K562 (cell line): ENCODE data around the gene CABLES1.

Experiments used
- CEBPB ChIP-seq: fragments of 450-650 bp; IDR thresholded peaks from 2 replicates; pipeline ENCODE4 v1.6.1; 2016; ENCODE audit warnings: missing genetic modification characterization, missing compliant biosample characterization
- IFI16 ChIP-seq: fragments of 250-450 bp; sonication (Bioruptor Pico); IDR thresholded peaks from 2 replicates; pipeline ENCODE4 v2.1.2; 2022; ENCODE audit warnings: mild to moderate bottlenecking, inconsistent platforms
- ZFX ChIP-seq: sonication (generic); formaldehyde crosslinking; IDR thresholded peaks from 2 replicates; pipeline ENCODE4 v1.8.0; 2022; ENCODE audit warnings: mild to moderate bottlenecking, missing genetic modification reagents, moderate library complexity
- ZKSCAN8 ChIP-seq: fragments of 200-800 bp; sonication (Bioruptor generic); IDR thresholded peaks from 2 replicates; pipeline ENCODE4 v1.6.1; 2016; ENCODE audit warnings: missing genetic modification characterization, missing compliant biosample characterization
- ZNF140 ChIP-seq: fragments of 250-450 bp; sonication (Bioruptor Pico); IDR thresholded peaks from 2 replicates; pipeline ENCODE4 v1.8.0; 2021; ENCODE audit warnings: moderate library complexity, mild to moderate bottlenecking, inconsistent platforms
- ZNF217 ChIP-seq: sonication (generic); formaldehyde crosslinking; IDR thresholded peaks from 2 replicates; pipeline ENCODE4 v1.8.0; 2022; ENCODE audit warnings: mild to moderate bottlenecking, missing genetic modification reagents
- ZSCAN29 ChIP-seq: fragments of 450-650 bp; IDR thresholded peaks from 2 replicates; pipeline ENCODE4 v1.6.1; 2017
- TF ChIP-seq, protein P1 (sequence below), 3 experiments: IDR thresholded peaks in 2 of 3; conservative IDR thresholded peaks in 1 of 3; 2 replicates each; pipeline ENCODE4 v1.5.1; 2011 to 2012; ENCODE audit warnings: low read length in 3 of 3, mild to moderate bottlenecking in 3 of 3, control low read depth in 2 of 3, improper control_type of control experiment in 1 of 3, inconsistent platforms in 1 of 3, low read depth in 1 of 3, mixed read lengths in 1 of 3, moderate library complexity in 1 of 3; ENCODE audit not compliant: insufficient read depth in 2 of 3
- TF ChIP-seq, protein P2 (sequence below): sonication (generic); formaldehyde crosslinking; IDR thresholded peaks from 2 replicates; pipeline ENCODE4 v1.8.1; 2022; ENCODE audit warnings: missing genetic modification reagents

DNA sequence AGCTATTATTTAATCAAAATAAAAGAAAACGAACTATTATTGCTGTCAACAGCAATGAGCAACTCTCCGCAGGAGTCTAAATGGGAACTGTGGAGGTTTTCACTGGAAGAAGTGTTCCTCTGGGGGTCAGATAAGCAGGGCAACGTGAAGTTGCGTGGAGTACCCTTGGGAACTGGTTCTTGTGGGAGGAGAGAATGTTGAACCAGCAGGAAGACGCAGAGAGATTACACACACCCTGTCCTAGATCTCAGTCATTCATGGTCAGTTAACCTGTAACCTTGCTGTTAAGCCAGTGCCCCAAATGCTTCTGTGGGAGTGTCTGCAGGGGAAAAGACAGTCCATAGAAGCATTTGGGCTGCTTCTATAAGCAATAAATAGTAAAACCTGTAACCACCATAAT lies 20.4 kb upstream of the CABLES1 start:
- TF ChIP-seq ZFX (no peak), ZKSCAN8 (CRISPR knock-in tag) (no peak), IFI16 (CRISPR knock-in tag) (no peak), ZNF140 (CRISPR knock-in tag) (no peak), ZNF217 (CRISPR knock-in tag) (no peak), CEBPB (tag) (no peak), ZSCAN29 (no peak)
- TF ChIP-seq, protein P1, sequence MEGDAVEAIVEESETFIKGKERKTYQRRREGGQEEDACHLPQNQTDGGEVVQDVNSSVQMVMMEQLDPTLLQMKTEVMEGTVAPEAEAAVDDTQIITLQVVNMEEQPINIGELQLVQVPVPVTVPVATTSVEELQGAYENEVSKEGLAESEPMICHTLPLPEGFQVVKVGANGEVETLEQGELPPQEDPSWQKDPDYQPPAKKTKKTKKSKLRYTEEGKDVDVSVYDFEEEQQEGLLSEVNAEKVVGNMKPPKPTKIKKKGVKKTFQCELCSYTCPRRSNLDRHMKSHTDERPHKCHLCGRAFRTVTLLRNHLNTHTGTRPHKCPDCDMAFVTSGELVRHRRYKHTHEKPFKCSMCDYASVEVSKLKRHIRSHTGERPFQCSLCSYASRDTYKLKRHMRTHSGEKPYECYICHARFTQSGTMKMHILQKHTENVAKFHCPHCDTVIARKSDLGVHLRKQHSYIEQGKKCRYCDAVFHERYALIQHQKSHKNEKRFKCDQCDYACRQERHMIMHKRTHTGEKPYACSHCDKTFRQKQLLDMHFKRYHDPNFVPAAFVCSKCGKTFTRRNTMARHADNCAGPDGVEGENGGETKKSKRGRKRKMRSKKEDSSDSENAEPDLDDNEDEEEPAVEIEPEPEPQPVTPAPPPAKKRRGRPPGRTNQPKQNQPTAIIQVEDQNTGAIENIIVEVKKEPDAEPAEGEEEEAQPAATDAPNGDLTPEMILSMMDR (IDR thresholded peaks at IDR 0.05 in 2 of 3, conservative IDR thresholded peaks at IDR 0.05 in 1 of 3; ENCODE audit: insufficient read depth in 2 of 3, low read depth in 1 of 3, low read length in 3 of 3): no peak
- TF ChIP-seq, protein P2, sequence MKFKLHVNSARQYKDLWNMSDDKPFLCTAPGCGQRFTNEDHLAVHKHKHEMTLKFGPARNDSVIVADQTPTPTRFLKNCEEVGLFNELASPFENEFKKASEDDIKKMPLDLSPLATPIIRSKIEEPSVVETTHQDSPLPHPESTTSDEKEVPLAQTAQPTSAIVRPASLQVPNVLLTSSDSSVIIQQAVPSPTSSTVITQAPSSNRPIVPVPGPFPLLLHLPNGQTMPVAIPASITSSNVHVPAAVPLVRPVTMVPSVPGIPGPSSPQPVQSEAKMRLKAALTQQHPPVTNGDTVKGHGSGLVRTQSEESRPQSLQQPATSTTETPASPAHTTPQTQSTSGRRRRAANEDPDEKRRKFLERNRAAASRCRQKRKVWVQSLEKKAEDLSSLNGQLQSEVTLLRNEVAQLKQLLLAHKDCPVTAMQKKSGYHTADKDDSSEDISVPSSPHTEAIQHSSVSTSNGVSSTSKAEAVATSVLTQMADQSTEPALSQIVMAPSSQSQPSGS (CRISPR knock-in tag): no peak
